Activated CD4-positive, alpha-beta T cell treated with anti-CD3 and anti-CD28 coated beads for 4 hours (primary cell): ENCODE data around the gene TEX35.
"Not testable (repeated sequence)": the region's sequence is repeated elsewhere in the genome, so short reads cannot be mapped to it uniquely, and the experiment has no call there.

Experiments used
- DNase-seq, 2 donors: peaks; one replicate each; pipeline ENCODE4 v3.0.0-alpha.2; 2020

The TEX35 gene

DNA sequence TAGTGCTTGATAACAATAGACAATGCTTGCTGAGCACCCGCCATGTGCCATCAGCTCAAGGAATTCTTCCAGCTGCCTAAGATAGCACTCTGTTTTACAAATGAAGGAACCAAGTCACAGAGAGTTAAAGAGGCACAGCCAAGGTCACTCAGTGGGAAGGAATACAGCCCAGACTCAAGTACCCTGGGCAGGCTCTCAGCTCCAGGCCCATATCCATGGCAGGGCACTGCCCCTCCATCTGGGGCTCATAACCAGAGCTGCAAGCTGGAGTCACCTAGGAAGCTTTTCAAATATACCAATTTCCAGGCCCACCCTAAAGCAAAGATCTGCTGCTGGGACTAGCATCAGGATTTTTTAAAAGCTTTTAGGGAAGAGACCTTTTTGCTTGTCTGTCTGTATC is 17.8 kb upstream of the TEX35 start:
- no peak for DNase-seq

DNA sequence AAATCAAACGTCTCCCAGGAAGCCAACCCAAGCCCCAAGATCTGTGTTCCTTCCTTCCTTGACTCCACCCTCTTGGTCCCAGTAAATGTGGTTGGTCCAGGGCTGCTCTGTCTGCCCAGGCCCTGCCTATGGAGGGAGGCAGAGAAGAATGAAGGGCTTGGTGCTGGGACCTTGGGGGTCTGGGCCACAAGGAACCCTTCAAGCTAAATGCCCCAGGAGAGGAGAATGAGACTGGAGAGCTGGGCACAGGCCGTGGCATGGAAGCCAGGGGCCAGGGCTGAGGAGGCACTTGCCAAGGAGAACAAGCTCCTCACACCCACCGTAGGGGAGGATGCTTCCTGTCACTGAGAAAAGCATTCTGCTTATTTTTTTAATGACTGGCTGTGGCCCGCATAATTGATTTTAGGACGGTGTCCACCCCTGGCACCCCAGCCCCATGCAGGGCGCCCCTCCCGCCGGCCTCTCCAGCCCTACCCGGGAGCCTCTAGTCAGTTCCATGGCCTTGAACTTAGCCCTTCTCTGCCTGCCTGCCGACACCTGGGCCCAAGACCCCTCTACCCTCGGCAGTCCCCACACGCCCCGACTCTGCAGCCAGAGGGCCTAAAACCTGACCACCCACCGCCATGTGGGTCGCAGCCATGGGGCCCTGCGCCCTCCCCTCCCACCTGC is 17.0 kb upstream of the TEX35 start:
- no peak for DNase-seq

DNA sequence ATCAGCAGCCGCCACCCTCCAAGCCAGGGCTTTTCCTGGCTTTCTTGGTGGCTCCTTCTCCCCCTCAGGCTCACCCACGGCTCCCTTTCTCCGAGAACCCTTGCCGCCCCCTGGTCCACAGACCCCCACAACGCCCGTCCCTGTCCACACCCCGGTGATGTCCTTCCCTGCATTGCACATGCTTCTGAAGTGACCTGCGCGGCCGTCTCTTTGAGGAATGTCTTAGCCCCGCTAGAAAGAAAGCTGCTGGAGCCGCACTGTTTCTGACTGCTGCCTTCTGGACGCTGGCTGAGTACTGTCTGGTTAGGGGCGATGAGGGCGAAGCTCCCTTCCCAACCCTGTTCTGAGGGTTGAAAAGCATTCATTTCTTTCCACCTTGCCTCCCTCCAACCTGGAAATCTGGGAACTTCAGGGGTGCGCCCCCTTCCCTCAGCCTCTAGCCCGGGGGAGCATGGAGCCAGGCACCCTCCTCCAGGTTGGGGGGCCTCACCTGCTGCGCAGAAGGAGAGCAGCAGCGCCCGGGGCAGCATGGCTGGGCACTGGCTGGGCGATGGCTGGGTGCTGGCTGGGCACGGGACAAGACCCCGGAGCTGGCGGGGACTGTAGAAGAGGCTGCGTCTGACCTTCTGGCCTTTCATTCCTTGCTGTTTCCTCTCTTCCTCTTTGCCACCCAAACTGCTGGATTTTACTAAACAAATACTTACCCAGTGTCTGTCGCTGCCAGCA is 16.3 kb upstream of the TEX35 start, which contains the start of gene CLEC20A:
Gene CLEC20A (minus strand): TSS at position 555 of the 726 bp plus-strand sequence. CDS start 25 bp downstream, at position 530.
- DNase-seq: no peak

DNA sequence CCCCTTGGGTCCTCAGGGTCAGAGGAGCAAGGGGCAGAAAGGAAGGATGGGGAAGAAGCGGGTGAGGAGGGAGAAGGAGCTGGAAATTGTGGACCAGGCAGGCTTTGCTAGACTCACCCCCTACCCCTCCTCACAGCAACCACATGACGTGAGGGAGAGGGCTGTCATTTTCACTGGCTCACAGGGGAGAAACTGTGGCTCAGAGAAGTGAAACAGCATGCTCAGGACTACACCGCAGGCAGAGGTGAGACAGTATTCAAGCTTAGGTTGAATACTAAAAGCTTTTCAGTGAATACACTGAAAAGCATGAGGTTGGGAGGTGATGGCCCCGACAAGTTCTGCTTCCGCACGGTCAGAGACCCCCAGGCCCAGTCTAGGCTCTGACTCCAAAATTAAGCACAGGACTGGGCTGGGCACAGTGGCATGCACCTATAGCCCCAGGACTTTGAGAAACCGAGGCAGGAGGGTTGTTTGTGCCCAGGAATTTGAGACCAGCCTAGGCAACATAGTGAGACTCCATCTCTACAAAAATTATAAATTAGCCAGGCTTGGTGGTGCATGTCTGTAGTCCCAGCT is 14.9 kb upstream of the TEX35 start:
- DNase-seq: no peak

DNA sequence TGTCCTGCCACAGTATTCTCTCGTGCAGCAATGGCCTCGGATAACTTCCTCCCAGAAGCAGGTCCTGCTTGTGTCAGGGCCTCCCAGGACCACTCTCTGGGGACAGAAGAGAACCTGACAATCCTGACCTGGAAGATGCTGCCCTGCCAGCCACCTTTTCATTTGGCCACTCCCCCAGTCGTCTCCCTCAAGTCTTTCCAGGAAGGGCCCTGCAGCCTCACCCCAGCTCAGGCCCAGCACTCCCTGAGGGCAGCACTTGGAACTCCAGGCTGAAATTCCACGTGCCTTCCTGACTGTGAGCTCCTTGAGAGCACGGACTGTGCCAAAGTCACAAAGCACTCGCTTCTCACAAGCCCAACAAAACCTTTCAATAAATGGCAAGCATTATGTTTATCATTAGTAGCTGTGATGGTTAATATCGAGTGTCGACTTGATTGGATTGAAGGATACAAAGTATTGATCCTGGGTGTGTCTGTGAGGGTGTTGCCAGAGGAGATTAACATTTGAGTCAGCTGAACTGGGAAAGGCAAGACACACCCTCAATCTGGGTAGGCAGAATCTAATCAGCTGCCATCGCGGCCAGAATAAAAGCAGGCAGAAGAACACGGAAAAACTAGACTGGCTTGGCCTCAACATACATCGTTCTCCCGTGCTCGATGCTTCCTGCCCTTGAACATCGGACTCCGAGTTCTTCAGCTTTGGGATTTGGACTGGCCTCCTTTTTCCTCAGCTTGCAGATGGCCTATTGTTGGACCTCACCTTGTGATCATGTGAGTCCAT is 13.8 kb upstream of the TEX35 start:
- no peak for DNase-seq

DNA sequence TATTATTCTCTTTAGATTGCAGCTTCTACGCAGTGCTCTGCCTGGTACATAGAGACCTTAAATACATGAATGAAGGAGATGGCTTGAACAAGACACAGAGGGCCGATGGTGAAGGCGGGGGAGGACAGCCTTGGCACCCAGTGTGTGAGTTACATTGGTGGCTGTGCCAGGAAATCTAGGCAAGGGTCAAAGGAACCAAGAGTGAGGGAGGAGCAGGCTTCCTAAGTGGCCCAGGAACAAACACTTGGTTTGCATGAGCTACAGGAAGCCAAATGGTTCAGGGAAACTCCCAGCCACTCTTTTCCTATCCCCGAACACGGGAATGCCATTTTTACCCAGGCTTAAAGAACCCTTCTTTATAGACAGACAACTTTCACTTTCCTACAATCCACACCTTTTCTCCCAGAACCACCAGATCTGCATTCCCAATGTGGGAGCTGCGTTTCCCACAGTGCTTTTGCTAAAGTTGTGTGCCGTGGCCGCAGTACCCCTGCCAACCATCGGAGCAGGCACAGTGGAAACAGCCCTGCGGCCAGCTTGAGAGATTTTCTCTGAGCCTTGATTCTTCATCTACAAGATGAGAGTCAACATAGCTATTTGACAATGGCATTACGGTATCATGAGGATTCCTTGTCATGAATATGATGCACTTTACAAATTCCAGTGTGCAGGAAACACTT is 12.7 kb upstream of the TEX35 start:
- no peak for DNase-seq

DNA sequence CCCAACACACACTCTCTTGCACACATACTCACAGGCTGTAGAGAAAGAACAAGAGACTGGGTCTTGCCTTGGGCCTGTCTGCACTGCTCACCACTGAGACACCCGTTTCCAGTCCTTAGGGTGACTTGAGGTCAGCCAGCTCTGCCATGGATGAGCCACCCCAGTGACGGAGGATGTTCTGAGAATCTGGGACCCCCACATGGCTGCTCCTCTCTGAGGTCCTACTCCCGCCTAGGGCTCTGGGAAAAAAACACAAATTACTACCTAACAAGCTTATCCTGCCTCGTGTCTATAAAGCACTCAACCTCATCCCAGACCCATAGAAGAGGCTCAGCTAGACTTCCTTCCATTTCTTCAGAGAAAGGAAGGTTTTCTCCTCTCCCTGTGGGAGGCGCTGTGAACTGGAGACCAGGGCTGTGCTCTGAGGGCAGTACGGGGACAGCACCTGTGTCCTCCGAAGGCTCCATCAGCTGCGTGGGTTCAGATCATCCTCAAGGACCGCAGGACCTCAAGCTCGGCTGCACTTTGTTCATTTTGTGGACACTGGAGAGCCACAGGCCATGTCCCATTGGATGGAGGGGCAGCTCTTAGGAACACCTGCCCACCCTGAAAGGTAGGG is 11.9 kb upstream of the TEX35 start:
- no peak for DNase-seq

DNA sequence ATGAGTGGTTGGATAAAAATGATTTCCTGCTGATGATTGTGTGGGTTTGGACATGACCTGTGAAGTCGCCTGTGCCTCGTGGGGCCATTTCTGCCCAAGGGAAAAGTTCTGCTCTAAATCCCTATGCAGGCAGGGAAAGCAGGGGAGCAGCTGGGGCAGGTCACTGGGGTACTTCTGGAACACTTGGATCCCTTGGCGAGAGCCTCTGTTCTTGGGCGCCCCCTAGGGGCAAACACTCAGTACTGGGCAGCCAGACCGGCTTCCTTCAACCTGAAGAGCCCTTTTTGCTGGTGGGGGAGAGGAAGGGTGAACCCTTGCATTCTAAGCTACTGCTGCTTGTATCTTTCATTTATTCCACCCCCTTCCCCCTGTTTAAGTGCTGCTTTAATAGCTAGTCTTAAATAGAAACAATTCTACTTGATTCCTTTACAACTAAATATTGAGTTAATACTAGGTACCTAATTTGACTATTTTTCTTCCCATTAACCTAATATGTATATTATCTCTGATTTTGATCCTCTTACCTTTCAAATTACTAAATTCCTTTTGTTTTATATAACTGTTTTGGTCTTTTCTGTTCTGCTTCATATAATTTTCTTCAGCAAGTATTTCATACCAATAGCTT is 11.1 kb upstream of the TEX35 start:
- peak in 1 of 2 donors; percentile 27 for DNase-seq

DNA sequence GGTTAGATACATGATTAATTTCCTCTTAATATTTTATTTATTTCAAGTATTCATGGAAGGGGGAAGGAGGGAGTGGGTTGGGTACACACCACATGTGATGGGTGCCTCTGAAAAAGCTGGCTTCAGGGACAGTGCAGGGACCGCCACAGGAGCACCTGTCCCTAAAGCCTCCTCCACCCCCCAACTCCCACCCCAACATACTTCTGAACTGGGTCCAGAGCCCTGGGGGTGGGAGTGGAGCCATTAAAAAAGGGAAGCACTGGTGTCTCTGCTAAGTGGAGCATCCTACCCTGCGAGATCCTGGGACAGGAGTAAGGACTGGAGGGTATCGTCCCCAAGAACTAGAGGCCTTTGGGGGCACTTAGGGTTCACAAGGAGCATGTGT is 10.6 kb upstream of the TEX35 start:
- DNase-seq: no peak

DNA sequence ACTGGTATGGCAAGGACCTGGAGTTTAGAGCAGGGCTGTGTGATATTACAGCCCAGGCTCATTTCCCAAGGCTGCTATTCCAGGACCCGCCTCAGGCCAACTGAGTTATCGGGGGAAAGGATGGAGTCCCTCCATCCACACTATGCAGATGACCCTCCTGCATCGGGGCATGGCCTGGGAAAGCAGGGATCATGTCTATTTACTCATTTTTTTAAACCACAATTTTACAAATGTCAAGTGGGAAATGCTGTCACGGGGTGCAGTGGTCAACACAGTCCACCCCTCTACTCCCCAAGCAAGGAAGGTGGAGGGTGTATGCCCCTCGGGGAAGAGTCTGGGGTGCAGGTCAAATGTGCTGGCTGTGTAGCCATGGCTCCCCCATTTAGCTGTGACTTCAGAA is 10.1 kb upstream of the TEX35 start:
- DNase-seq: no peak

DNA sequence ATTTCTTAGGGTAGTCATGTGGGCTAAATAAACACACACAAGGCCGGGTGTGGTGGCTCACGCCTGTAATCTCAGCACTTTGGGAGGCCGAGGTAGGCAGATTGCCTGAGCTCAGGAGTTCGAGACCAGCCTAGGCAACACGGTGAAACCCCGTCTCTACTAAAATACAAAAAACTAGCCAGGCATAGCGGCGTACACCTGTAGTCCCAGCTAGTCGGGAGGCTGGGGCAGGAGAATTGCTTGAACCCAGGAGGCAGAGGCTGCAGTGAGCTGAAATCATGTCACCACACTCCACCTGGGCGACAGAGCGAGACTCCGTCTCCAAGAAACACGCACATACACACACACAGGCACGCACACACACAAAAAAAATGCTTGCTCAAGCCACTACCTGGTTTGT is 9.6 kb upstream of the TEX35 start:
- DNase-seq: not testable (repeated sequence)

DNA sequence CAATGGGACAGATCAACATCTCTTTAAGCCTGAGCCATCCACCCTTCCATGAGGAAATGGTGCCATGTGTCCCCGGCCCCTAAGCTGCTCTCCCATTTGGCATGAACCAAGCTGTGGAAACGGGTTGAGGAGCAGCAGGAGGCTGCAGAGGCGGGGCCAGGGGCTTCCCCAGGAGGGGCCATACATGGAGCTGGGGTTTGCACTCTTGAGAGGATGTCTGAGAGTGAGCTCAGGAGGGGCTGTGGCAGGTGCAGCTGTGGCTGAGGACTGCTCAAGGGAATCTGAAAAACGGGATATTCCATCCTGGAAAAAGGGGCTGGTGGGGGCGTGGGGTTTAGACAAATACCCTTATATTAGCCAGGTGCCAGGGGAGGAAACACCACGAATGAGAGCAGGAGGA is 9.1 kb upstream of the TEX35 start:
- no peak for DNase-seq

DNA sequence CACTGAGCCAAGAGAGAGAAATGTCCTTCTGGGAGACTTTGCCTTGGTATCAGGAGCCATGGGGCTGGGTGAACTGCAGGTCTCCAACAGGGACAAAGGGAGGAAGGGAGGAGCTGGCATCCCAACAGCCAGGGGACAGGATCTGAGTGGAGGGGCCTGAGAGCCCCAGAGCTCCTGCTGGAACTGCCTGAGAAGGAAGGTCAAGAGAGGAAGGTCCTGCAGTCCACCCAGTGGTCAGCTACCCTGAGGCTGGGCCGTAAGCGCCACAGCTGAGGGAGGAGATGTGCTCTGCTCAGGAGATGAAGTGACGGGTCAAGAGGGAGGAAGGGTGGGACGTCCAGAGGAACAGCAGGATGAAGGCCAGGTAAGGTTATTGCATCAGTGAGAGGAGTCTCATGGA is 8.6 kb upstream of the TEX35 start:
- DNase-seq: no peak

DNA sequence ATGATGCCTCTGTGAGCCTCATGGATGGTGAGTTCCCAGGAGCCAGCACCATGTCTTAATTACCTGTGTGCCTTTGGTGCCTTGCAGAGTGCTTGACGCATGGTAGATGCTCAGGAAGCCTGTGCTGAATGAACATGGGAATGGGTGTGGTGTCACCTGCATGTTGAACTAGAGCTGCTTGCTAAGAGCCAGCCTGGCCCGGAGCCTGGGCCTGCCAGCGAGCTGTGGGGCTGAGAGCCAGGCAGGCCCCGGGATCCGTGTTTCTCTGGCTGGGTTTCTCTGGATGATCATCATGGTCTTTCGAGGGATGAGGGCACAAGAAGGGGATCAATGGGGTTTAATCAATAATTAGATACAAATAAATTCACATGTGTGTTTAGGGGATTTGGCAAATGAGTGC is 6.7 kb upstream of the TEX35 start:
- DNase-seq: no peak

DNA sequence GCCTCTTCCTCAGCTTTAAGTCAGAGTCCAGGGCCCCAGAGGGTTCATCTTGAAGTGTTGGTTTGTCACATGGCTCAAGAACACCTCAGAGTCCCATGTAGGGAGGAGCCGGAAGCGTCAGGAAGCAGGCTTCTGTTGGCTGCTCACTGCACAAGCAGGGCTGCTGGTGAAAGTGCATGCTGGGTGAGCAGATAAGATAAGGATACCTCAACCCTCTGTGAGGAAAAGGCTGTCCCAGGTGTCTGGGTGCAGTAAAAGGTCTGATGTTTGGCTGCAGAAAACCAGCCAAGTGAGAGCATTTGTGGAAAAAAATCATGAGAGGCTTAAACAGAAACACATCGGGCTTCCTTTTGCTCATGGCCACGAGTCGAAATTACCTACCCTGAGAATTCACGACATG is 6.2 kb upstream of the TEX35 start:
- DNase-seq: no peak

DNA sequence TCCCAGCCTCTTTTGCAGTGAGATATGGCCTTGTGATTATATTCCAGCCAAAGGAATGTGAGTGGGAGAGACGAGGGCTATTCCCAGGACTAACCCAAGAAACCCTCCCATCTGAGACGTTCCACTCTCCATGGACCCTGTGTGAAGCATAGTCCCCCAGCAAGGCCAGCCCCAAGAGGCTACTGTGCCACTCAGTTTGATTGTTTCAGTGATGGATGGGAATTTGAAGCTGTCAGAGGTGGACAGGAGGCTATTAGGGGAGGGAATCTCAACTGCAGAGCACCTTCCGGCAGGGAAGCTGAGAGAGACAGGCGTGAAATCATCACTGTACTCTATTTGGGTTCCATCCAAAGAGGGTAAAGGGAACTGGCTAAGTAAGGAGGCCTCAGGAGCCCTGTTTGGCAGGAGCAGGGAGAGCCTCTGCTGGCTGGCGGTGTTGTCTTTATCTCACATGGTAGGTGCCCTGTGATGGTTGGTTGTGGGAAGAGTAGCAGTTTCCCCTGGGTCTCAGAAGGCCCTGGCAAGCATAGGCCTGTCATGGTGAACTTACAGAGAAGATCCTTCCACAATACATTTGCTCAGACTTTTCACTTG is 3.4 kb upstream of the TEX35 start:
- DNase-seq: no peak

DNA sequence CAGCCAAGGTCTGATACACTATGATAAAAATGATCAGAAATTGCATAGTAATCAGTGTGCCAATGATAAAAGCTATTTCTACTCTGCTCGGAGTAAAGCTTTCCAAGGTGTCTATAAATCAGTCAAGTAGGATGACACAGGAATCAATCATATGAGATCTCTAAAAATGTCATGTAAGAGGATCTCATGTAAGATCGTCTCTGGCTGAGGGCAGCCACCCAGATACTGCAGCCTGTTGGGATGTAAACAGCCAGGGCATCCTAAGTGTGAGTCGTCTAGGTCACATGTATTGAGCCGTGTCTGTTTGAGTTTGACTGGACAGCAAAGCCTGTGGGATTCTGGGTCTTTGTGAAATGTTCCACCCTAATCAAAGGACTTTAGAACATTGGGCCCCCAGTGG is 2.8 kb upstream of the TEX35 start:
- DNase-seq: no peak

DNA sequence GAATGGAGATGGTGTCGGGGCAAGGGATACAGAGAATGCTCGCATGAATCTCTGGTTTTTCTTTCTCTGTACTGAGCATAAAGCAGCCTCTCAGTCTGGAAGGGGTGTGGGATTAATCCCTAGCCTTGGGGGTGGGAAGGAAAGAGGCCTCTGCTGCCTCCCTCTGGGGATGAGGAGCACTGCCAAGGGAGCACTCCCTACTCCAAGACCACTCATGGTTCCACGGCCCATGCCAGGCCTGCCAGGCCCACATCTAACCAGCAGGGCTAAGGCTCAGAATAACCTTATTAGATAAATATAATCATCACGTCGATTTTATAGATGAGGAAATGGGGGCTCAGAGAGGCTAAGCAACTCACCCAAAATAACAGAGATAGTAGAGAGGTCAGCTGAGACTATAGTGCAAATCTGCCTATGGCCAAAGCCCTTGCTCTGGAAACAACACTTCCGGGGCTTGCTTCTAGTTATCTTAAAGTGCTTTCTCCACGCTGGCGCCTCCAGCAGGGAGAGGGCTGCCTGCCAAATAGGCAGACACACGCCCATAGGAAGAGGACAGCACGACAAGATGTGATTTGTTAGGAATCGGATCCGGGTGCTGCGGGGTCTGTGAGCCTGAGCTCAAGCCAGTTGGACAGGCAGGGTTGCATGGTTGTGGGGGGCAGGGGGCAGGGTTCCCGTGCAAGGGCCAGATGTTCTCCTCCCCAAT is 522 bp downstream of the TEX35 start:
- DNase-seq: no peak

DNA sequence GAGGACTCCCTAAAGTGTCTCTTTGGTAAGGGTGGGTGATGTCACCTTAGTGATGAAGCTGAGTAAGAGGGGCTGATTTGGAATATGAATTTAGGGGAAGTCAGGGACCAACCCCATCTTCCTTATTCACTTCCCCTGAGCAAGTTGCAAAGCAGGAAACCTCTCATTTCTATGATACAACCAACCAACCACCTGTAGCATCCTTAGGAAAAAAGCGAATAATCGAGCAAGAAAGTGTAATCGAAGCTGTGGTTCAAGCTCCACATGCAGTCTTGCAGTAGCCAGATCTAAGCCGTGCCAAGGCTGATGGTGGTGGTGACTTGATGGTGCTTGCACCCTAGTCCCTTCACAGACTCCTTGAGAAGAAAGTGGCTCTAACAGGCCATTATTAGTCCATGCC is 3.2 kb downstream of the TEX35 start:
- DNase-seq: no peak

DNA sequence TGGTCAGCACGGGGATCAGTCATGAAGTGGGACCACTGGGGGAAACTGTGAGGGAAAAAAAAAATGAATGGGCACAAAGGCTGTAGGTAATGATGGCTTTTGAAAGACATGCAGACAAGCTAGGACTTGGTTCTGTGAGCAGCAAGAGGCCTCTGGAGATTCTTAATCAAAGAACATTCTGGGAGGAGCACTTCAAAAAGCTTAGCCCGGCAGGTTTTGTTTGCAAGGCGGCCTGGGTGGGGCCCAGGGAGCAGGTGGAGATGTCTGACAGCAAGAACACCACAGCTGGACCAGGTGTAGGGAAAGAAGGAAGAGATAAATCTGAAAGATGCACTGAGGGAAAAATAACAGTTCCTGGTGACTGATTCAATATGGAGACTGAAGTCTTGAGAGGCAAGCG is 6.0 kb downstream of the TEX35 start:
- no peak for DNase-seq

DNA sequence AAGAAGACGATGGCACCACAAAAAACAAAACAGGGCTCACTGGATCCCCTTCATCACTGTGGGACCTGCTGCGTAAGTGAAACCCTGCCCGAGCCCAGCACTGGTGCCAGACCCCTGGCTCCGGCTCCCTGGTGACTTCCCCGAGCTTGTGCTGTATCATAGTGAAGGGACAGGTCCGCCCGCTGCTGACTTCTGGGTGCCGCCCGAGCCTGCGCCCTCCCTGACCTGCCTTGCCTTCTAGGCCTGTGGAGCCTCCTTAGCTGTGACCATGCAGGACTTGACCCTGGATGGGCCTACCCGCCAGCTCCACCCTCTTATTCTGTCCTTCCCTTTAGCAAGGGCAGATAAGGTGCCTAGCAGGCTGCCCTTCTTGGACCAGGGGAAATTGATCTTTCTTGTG is 7.9 kb downstream of the TEX35 start:
- DNase-seq: no peak
